Spleen (tissue), 11 donors: ENCODE results near the gene ARHGEF37. TPM values are rescaled to one million over a fixed set of nuclear protein-coding genes. Genes with fewer than 3 reads are reported as not detected.

Experiments
- DNase-seq: peaks from one replicate; pipeline ENCODE4 v3.0.0-alpha.2; 2020
- H3K27ac ChIP-seq, 8 donors: fragments of 200-600 bp; sonication (generic) in 7 of 8; 1 replicate in 4 of 8; 2 replicates in 4 of 8; pipeline versions ENCODE4 v1.5.0 to v1.8.0; 2016 to 2021; ENCODE audit warnings: inconsistent platforms in 4 of 8, mild to moderate bottlenecking in 4 of 8, moderate library complexity in 1 of 8
- H3K27me3 ChIP-seq, 7 donors: fragments of 200-600 bp; sonication (generic) in 6 of 7; replicated peaks in 1 of 7; 1 replicate in 4 of 7; 2 replicates in 3 of 7; pipeline versions ENCODE4 v1.5.0 to v1.8.0; 2016 to 2021; ENCODE audit warnings: inconsistent platforms in 3 of 7, mild to moderate bottlenecking in 1 of 7
- H3K36me3 ChIP-seq, 6 donors: fragments of 200-600 bp; sonication (generic) in 5 of 6; 1 replicate in 4 of 6; 2 replicates in 2 of 6; pipeline versions ENCODE4 v1.5.0 to v1.8.0; 2016 to 2021; ENCODE audit warnings: inconsistent platforms in 2 of 6
- H3K4me1 ChIP-seq, 6 donors: fragments of 200-600 bp; sonication (generic) in 5 of 6; 1 replicate in 3 of 6; 2 replicates in 3 of 6; pipeline versions ENCODE4 v1.5.0 to v1.8.0; 2016 to 2021; ENCODE audit warnings: inconsistent platforms in 3 of 6
- H3K4me3 ChIP-seq, 8 donors: fragments of 200-600 bp; sonication (generic) in 7 of 8; 1 replicate in 4 of 8; 2 replicates in 4 of 8; pipeline versions ENCODE4 v1.5.0 to v1.8.0; 2016 to 2021; ENCODE audit warnings: inconsistent platforms in 4 of 8, mild to moderate bottlenecking in 4 of 8, moderate library complexity in 2 of 8
- H3K9me3 ChIP-seq, 8 donors: fragments of 200-600 bp; sonication (generic) in 7 of 8; 1 replicate in 4 of 8; 2 replicates in 4 of 8; pipeline versions ENCODE4 v1.5.0 to v1.8.0; 2016 to 2021; ENCODE audit warnings: inconsistent platforms in 4 of 8
- CTCF ChIP-seq, 11 experiments: fragments of 200-600 bp in 7 of 11; fragments of 450-650 bp in 4 of 11; sonication (generic) in 4 of 11; IDR thresholded peaks in 8 of 11; conservative IDR thresholded peaks in 3 of 11; 1 replicate in 7 of 11; 2 replicates in 4 of 11; pipeline versions ENCODE4 v1.4.0 to v1.8.0; 2016 to 2021; ENCODE audit warnings: antibody characterized with exemption in 11 of 11, inconsistent platforms in 4 of 11, mild to moderate bottlenecking in 1 of 11
- POLR2A ChIP-seq, 3 donors: fragments of 450-650 bp; IDR thresholded peaks; one replicate each; pipeline ENCODE4 v1.5.1; 2017; ENCODE audit warnings: antibody characterized with exemption in 3 of 3, mild to moderate bottlenecking in 1 of 3
- POLR2AphosphoS5 ChIP-seq, 3 donors: sonication (generic); formaldehyde crosslinking; IDR thresholded peaks; one replicate each; pipeline ENCODE4 v1.5.1; 2017; ENCODE audit warnings: antibody characterized with exemption in 3 of 3
- WGBS, 5 donors: extraction: QIAGEN DNeasy Blood & Tissue Kit in 3 of 5; methylation state at CpG; one replicate each; pipeline versions ENCODE4 v1.1.5 to v1.1.7; 2013 to 2018; 5-methylcytosine and 5-hydroxymethylcytosine counted together
- intact Hi-C: fragments of 100-400 bp; cut with DNase I; formaldehyde crosslinking; loops from one replicate; pipeline ENCODE4 v1.15.0; 2023; ENCODE audit warnings: low total_unique reads
- polyA plus RNA-seq, 3 donors: library from polyadenylated mRNA; stranded (reverse); fragments of 200-250 nt; gene quantifications; one replicate each; pipeline ENCODE4 v1.2.1, GENCODE V29; 2013
- total RNA-seq, 7 donors: library from RNA; depleted of rRNA in 3 of 7; stranded (reverse); fragments of >200 nt in 3 of 7; fragmentation: NEBNext Ultra II Directional in 4 of 7; extraction: Animal tissue kit (Norgen Biotek cat#: 25700) in 4 of 7; gene quantifications; one replicate each; pipeline versions ENCODE4 v1.1.0 to v1.2.1, GENCODE V29; 2016 to 2021
- donor health status: healthy with polysubstance abuse.
- donor health status: DM: no; HTN: no; CAD: no; lungs with moderate emphysema.
- donor health status: DM: no; HTN: no; CAD: no.
- donor health status: Bipolar disorder and iron deficiency.
- donor health status: healthy.
- donor health status: DM: no; HTN: no; CAD: no.
- donor health status: DM: yes; HTN: yes; CAD: no.

ARHGEF37 gene
- total and polyA plus RNA-seq, 10 donors: 0.77 to 3.5 (median 1.3) TPM

- intact Hi-C loops: no loop called here
- Histone ChIP-seq H3K4me3 (no peak overlapping the region), H3K9me3 (no peaks in the 10 kb centered on the region), H3K27me3 (no peaks in the 10 kb centered on the region), H3K27ac (no peak overlapping the region), H3K36me3 (peaks cover 0 to 97% (median 30%) of the 10 kb centered on the region in 6 donors), H3K4me1 (peaks cover 47 to 99% (median 90%) of the 10 kb centered on the region in 6 donors)
- no peak for TF ChIP-seq POLR2AphosphoS5 (IDR thresholded peaks at IDR 0.05)
- no peak for TF ChIP-seq POLR2A (IDR thresholded peaks at IDR 0.05)
- TF ChIP-seq CTCF (IDR thresholded peaks at IDR 0.05 in 8 of 11, conservative IDR thresholded peaks at IDR 0.05 in 3 of 11): no peak
- 61 to 71% (median 68%) methylated on average over 3 of the region's 3 CpGs for WGBS, 5 donors
- no peak for DNase-seq
Observed at GRCh38 chr5:149540089-149540488, 41.2 kb upstream of the ARHGEF37 start.

- Histone ChIP-seq H3K9me3 (no peaks in the 10 kb centered on the region), H3K27ac (no peak overlapping the region), H3K4me1 (peaks cover 47 to 99% (median 90%) of the 10 kb centered on the region in 6 donors), H3K27me3 (no peaks in the 10 kb centered on the region), H3K36me3 (peaks cover 0 to 97% (median 36%) of the 10 kb centered on the region in 6 donors), H3K4me3 (no peak overlapping the region)
- no peak for DNase-seq
- TF ChIP-seq POLR2A (IDR thresholded peaks at IDR 0.05): no peak
- no peak for TF ChIP-seq POLR2AphosphoS5 (IDR thresholded peaks at IDR 0.05)
- TF ChIP-seq CTCF (IDR thresholded peaks at IDR 0.05 in 8 of 11, conservative IDR thresholded peaks at IDR 0.05 in 3 of 11): no peak
- intact Hi-C loops: no loop called here
- WGBS, 5 donors: 81 to 91% (median 87%) methylated on average over 6 of the region's 6 CpGs
Observed at GRCh38 chr5:149541893-149542292, 39.4 kb upstream of the ARHGEF37 start.

GRCh38 chr5:149543361-149544027 lies 37.8 kb upstream of the ARHGEF37 start:
- no peaks in the 10 kb centered on the region for H3K9me3 ChIP-seq
- peaks cover 0 to 97% (median 30%) of the 10 kb centered on the region in 6 donors for H3K36me3 ChIP-seq
- intact Hi-C loops: no loop called here
- H3K4me1 ChIP-seq: peaks cover 63 to 99% (median 94%) of the 10 kb centered on the region in 6 donors
- peak overlapping the region in 6 of 8 donors; percentile 21 to 64 (median 42) for H3K27ac ChIP-seq
- H3K4me3 ChIP-seq: no peak overlapping the region
- TF ChIP-seq CTCF (IDR thresholded peaks at IDR 0.05 in 8 of 11, conservative IDR thresholded peaks at IDR 0.05 in 3 of 11): no peak
- no peak for TF ChIP-seq POLR2AphosphoS5 (IDR thresholded peaks at IDR 0.05)
- TF ChIP-seq POLR2A (IDR thresholded peaks at IDR 0.05): no peak
- DNase-seq: no peak
- WGBS, 5 donors: 54 to 66% (median 61%) methylated on average over 8 of the region's 8 CpGs
- no peaks in the 10 kb centered on the region for H3K27me3 ChIP-seq

- H3K36me3 ChIP-seq: peaks cover 0 to 97% (median 28%) of the 10 kb centered on the region in 6 donors
- no peak overlapping the region for H3K4me3 ChIP-seq
- peaks cover 68 to 99% (median 94%) of the 10 kb centered on the region in 6 donors for H3K4me1 ChIP-seq
- TF ChIP-seq POLR2A (IDR thresholded peaks at IDR 0.05) (no peak), CTCF (IDR thresholded peaks at IDR 0.05 in 8 of 11, conservative IDR thresholded peaks at IDR 0.05 in 3 of 11) (no peak), POLR2AphosphoS5 (IDR thresholded peaks at IDR 0.05) (no peak)
- no peaks in the 10 kb centered on the region for H3K9me3 ChIP-seq
- no peaks in the 10 kb centered on the region for H3K27me3 ChIP-seq
- no peak for DNase-seq
- intact Hi-C loops: no loop called here
- H3K27ac ChIP-seq: peak overlapping the region in 5 of 8 donors; percentile 30 to 64 (median 48)
- 41 to 52% (median 42%) methylated on average over 3 of the region's 3 CpGs for WGBS, 5 donors
Observed at GRCh38 chr5:149544028-149544420, 37.3 kb upstream of the ARHGEF37 start.
